Sigmoid colon (tissue), 4 donors: ENCODE results near the gene HOMER3.

Experiments used
- CTCF ChIP-seq, 4 experiments: fragments of 450-650 bp in 3 of 4; fragments of 200-600 bp in 1 of 4; IDR thresholded peaks; one replicate each; pipeline ENCODE4 v1.5.1; 2016 to 2019; ENCODE audit warnings: antibody characterized with exemption in 4 of 4, mild to moderate bottlenecking in 3 of 4, moderate library complexity in 2 of 4
- EP300 ChIP-seq, 4 donors: sonication (generic); formaldehyde crosslinking; IDR thresholded peaks; one replicate each; pipeline ENCODE4 v1.6.1; 2017; ENCODE audit warnings: antibody characterized with exemption in 4 of 4
- POLR2A ChIP-seq, 2 donors: fragments of 450-650 bp; IDR thresholded peaks; one replicate each; pipeline ENCODE4 v1.6.1; 2016; ENCODE audit warnings: antibody characterized with exemption in 2 of 2, mild to moderate bottlenecking in 2 of 2, moderate library complexity in 2 of 2
- POLR2AphosphoS5 ChIP-seq, 4 donors: sonication (generic); formaldehyde crosslinking; IDR thresholded peaks; one replicate each; pipeline ENCODE4 v1.6.1; 2017; ENCODE audit warnings: antibody characterized with exemption in 4 of 4

- no peak for TF ChIP-seq CTCF (IDR thresholded peaks at IDR 0.05)
- TF ChIP-seq POLR2A (IDR thresholded peaks at IDR 0.05), result no peak
- no peak for TF ChIP-seq EP300 (IDR thresholded peaks at IDR 0.05)
- no peak for TF ChIP-seq POLR2AphosphoS5 (IDR thresholded peaks at IDR 0.05)
Observed at GRCh38 chr19:18989316-18989715, 48.3 kb upstream of the HOMER3 start.
